SK-N-MC (cell line): ENCODE measurements around the gene RALGAPA2.

ENCODE experiments used
- DNase-seq: peaks from one replicate; pipeline ENCODE4 v3.0.0-alpha.2; 2011; ENCODE audit warnings: low read depth, low spot score
- H3K27ac ChIP-seq: fragments of 200-600 bp; sonication (generic); 2 replicates; pipeline ENCODE4 v1.5.1; 2016; ENCODE audit warnings: mixed run types
- H3K36me3 ChIP-seq: fragments of 200-600 bp; sonication (generic); 2 replicates; pipeline ENCODE4 v1.6.1; 2017; ENCODE audit warnings: antibody characterized with exemption, low read length, mixed read lengths; ENCODE audit not compliant: insufficient read depth
- H3K4me3 ChIP-seq: fragments of 200-600 bp; sonication (generic); 2 replicates; pipeline ENCODE4 v1.5.1; 2016
- H3K9ac ChIP-seq: fragments of 200-600 bp; sonication (generic); 2 replicates; pipeline ENCODE4 v1.8.0; 2017; ENCODE audit warnings: mixed run types, mixed read lengths; ENCODE audit not compliant: insufficient read length
- H3K9me3 ChIP-seq: fragments of 200-600 bp; sonication (generic); 2 replicates; pipeline ENCODE4 v1.6.1; 2017; ENCODE audit warnings: low read depth, mild to moderate bottlenecking, antibody characterized with exemption, low read length, moderate library complexity, mixed read lengths
- EZH2 ChIP-seq: fragments of 200-600 bp; sonication (generic); IDR thresholded peaks from one replicate; pipeline ENCODE4 v1.6.1; 2017; ENCODE audit warnings: antibody characterized with exemption
- FOXP2 ChIP-seq: optimal IDR thresholded peaks from 2 replicates; pipeline ENCODE3; 2011; ENCODE audit warnings: mild to moderate bottlenecking, moderate library complexity; ENCODE audit not compliant: insufficient read depth; ENCODE audit errors: extremely low read length, control extremely low read depth
- POLR2AphosphoS5 ChIP-seq: IDR thresholded peaks from 2 replicates; pipeline ENCODE4 v1.6.1; 2012; ENCODE audit warnings: mild to moderate bottlenecking, low read depth, low read length, borderline replicate concordance

RALGAPA2 gene

GRCh38 chr20:20399531-20400500, 312.6 kb downstream of the RALGAPA2 start:
- no peak overlapping the region for H3K9ac ChIP-seq
- DNase-seq: no peak
- no peaks in the 10 kb centered on the region for H3K36me3 ChIP-seq
- H3K9me3 ChIP-seq: no peaks in the 10 kb centered on the region
- no peak overlapping the region for H3K27ac ChIP-seq
- no peak overlapping the region for H3K4me3 ChIP-seq
- TF ChIP-seq EZH2 (no peak), FOXP2 (no peak), POLR2AphosphoS5 (no peak)

- Histone ChIP-seq H3K27ac (no peak overlapping the region), H3K36me3 (no peaks in the 10 kb centered on the region), H3K4me3 (no peak overlapping the region), H3K9ac (no peak overlapping the region), H3K9me3 (no peaks in the 10 kb centered on the region)
- TF ChIP-seq FOXP2 (no peak), EZH2 (no peak), POLR2AphosphoS5 (no peak)
- DNase-seq: no peak
These were observed 314.3 kb downstream of the RALGAPA2 start for GRCh38 chr20:20398123-20398522.

- H3K36me3 ChIP-seq: no peaks in the 10 kb centered on the region
- no peak for DNase-seq
- no peak overlapping the region for H3K27ac ChIP-seq
- no peaks in the 10 kb centered on the region for H3K9me3 ChIP-seq
- TF ChIP-seq EZH2: no peak
- no peak for TF ChIP-seq FOXP2
- no peak for TF ChIP-seq POLR2AphosphoS5
- no peak overlapping the region for H3K9ac ChIP-seq
- no peak overlapping the region for H3K4me3 ChIP-seq
These were observed 315.6 kb downstream of the RALGAPA2 start for GRCh38 chr20:20396794-20397193.

DNA sequence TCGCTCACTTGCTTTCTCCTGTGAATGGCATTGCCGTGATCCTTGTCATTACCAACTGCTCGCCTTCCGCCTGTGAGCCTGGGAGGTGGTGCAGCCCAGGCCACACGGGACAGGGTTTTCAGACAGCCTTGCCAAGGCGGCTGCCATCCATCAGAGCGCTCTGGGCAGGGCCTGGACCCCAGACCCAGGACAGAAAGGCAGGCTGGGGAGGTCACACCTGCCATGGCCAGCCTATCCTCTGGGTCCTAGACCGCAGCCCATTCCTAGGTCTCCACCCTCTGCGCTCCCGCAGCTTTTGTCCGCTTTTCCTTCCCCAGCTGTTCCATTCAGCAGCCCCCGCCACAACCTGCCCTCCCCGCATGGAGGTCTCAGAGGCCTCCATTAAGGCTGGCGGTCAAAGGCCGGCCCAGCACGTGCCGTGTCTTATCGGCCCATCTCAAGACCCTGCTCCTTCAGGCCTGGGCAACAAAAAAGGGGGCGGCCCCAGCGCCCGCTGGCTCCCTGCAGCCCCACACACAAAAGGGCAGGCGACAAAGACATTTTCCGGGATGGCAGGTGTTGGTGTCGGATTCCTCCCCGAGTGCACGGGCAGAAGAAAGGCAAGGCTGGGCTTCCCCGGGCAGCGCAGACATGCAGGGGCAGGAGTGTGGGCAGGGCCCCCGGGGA, 316.4 kb downstream of the RALGAPA2 start:
- no peaks in the 10 kb centered on the region for H3K9me3 ChIP-seq
- no peak overlapping the region for H3K4me3 ChIP-seq
- no peak overlapping the region for H3K9ac ChIP-seq
- no peak overlapping the region for H3K27ac ChIP-seq
- H3K36me3 ChIP-seq: no peaks in the 10 kb centered on the region
- no peak for TF ChIP-seq FOXP2
- no peak for TF ChIP-seq EZH2
- TF ChIP-seq POLR2AphosphoS5: no peak
- no peak for DNase-seq

DNA sequence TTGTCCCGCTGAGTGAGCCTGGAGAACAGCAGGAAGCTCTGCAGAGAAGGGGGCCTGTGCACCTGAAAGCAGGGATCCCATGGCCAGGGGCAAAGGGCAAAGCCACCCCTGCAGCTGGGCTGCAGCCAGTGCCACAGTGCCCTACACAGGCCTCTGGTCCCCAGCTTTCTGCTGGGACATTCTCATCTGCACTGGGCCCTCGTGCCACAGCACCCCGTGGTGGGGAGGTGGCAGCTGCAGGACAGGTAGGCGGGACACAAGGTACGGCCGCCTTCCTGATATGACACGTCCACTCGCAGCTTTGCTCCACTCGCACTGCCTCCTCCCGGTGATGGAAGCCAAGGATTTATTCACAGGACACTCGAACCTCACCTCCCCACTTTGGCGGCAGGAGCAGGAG, 317.4 kb downstream of the RALGAPA2 start:
- no peak overlapping the region for H3K4me3 ChIP-seq
- no peaks in the 10 kb centered on the region for H3K36me3 ChIP-seq
- DNase-seq: no peak
- no peak overlapping the region for H3K27ac ChIP-seq
- H3K9ac ChIP-seq: no peak overlapping the region
- no peaks in the 10 kb centered on the region for H3K9me3 ChIP-seq
- TF ChIP-seq POLR2AphosphoS5 (no peak), EZH2 (no peak)

DNA sequence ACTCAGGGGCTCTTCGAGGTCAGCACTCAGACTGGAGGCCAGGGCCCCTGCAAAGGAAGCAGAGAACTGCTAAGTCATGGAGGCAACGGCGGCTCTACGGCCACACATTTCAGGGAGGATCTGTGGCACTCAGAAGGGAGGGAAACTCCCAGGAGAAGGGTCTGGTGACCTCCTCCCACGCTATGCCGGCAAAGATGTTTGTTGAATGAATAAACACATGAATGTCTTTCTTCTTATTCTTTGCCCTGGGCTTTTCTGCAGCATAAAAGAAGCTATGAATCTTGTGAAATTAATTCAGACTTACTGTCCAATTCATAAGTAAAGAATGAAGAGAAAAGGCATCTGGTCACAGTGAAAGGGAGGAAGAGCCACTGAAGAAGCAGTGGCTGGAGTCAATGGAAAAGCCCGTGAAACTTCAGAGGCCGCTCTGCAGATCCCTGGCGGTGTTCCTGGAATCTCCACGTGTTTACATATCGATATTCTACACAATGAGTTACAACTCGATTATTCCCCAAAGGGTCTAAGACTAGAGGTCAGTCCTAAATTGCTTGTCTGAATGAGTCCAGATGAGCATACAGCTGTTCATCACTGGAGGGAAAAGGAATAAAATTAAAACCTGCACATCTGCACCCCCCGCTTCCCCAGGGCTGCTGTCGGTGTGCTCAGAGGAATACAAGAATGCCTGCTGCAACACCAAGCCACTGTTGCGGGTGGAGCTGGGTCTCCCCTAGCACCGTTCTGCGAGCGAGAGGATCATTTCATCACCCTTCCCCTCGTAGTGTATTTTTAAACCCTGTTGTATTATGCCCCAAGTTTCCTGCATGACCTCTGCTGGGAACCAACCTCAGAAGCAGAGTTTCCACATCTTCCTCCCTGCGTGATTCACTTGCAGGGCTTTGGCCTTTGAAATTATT, 319.0 kb downstream of the RALGAPA2 start:
- Histone ChIP-seq H3K4me3 (no peak overlapping the region), H3K9me3 (no peaks in the 10 kb centered on the region), H3K27ac (no peak overlapping the region), H3K9ac (no peak overlapping the region), H3K36me3 (no peaks in the 10 kb centered on the region)
- no peak for TF ChIP-seq EZH2
- TF ChIP-seq FOXP2: no peak
- no peak for TF ChIP-seq POLR2AphosphoS5
- no peak for DNase-seq

DNA sequence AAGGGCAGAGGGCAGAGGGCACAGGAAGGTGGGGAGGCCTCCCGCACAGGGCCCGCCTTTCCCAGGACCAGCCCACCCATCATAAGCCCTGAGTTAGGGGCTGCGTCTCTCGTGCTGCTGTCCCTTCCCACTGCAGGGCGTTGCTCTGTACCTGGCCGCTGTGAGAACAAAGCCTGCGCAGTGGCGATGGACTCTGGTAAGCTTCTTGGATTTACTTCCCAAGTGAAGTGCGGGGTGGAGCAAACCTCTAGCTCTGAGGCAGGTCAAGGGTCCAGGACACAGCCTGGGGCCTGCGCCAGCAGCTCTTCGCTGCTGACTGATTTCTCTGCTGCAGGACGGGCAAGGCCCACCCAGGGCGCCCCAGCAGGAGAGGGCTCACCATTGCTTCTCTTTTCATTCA, 320.7 kb downstream of the RALGAPA2 start:
- no peak for DNase-seq
- Histone ChIP-seq H3K4me3 (no peak overlapping the region), H3K27ac (no peak overlapping the region), H3K9me3 (no peaks in the 10 kb centered on the region), H3K36me3 (no peaks in the 10 kb centered on the region), H3K9ac (no peak overlapping the region)
- TF ChIP-seq POLR2AphosphoS5 (no peak), EZH2 (no peak), FOXP2 (no peak)

DNA sequence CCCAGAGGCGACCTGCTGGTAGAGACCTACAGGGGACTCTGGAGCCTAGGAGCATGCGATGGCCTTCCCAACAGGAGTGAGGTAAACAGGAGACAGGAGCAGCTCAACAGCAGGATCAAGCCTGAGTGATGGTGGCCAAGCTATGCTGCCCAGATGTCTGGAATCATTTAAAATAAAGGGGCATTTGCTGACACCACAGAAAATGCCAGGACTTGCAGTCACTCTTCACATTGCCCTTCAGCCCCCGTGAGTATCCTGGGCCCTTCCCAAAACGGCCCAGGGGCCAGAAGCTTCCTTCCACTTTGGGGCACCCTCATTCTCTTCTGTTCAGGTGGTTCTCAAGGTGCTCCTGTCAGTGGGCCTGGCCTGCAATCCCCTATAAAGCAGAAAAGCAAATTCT, 321.3 kb downstream of the RALGAPA2 start:
- H3K27ac ChIP-seq: no peak overlapping the region
- no peak for TF ChIP-seq POLR2AphosphoS5
- TF ChIP-seq EZH2: no peak
- TF ChIP-seq FOXP2: no peak
- no peak for DNase-seq
- no peak overlapping the region for H3K4me3 ChIP-seq
- no peaks in the 10 kb centered on the region for H3K9me3 ChIP-seq
- H3K36me3 ChIP-seq: no peaks in the 10 kb centered on the region
- no peak overlapping the region for H3K9ac ChIP-seq
